OCI-M1 (cell line): Measurements from ENCODE around the gene CARF.
"Not testable (repeated sequence)": the region's sequence is repeated elsewhere in the genome, so short reads cannot be mapped to it uniquely, and the experiment has no call there.

Experiments
- DNase-seq: peaks from one replicate; lab custom pipeline; 2025; lab: John Stamatoyannopoulos, UW

Gene CARF

GRCh38 chr2:202933958-202934357 is 21.9 kb downstream of the CARF start:
- DNase-seq = no peak

GRCh38 chr2:202934456-202934855 is 22.4 kb downstream of the CARF start:
- DNase-seq = no peak

DNA sequence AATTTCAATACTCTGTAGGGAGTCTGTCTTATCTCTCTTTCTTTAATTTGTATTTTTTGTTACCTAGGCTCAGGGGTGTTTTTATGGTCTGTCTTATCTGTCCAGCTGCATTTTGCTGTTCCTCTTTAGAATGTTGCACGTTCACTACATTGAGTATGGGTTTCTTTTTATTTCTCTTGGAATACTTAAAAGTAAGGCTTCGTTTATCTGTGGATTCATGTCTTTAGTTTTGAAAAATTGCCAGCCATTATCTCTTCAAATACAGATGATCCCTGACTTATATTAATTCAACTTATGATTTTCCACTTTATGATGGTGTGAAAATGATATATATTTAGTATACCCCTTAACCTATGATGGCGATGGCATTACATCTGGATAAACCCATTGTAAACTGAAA is 26.9 kb downstream of the CARF start:
- DNase-seq = no peak

GRCh38 chr2:202941771-202942170 is 29.7 kb downstream of the CARF start:
- no peak for DNase-seq

- no peak for DNase-seq
These were observed 32.3 kb downstream of the CARF start for GRCh38 chr2:202944408-202944807.

GRCh38 chr2:202944816-202945215 is 32.7 kb downstream of the CARF start:
- no peak for DNase-seq

GRCh38 chr2:202945497-202945896 is 33.4 kb downstream of the CARF start:
- DNase-seq = no peak

- not testable (repeated sequence) for DNase-seq
These were observed 37.3 kb downstream of the CARF start for GRCh38 chr2:202949333-202949732.

- DNase-seq = peak; percentile 95
These were observed 38.5 kb downstream of the CARF start for GRCh38 chr2:202950592-202950991.

DNA sequence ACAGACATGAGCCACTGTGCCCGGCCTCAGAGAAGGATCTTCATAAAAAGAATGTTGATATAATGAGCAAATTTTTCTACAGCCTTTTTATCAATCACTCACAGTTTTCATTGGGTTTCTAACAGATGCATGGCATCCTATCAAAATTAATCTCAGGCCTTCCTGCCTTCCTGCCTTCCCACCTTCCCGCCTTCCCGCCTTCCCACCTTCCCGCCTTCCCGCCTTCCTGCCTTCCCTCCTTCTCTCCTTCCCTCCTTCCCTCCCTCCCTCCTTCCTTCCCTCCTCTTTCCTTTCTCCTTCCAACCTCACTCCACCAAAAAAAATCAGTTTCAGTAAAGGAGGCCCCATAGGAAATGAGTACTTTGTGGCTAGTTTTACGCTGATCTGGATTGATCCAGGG is 48.4 kb downstream of the CARF start:
- DNase-seq = no peak

- DNase-seq = no peak
These were observed 51.6 kb downstream of the CARF start for GRCh38 chr2:202963712-202964111.

DNA sequence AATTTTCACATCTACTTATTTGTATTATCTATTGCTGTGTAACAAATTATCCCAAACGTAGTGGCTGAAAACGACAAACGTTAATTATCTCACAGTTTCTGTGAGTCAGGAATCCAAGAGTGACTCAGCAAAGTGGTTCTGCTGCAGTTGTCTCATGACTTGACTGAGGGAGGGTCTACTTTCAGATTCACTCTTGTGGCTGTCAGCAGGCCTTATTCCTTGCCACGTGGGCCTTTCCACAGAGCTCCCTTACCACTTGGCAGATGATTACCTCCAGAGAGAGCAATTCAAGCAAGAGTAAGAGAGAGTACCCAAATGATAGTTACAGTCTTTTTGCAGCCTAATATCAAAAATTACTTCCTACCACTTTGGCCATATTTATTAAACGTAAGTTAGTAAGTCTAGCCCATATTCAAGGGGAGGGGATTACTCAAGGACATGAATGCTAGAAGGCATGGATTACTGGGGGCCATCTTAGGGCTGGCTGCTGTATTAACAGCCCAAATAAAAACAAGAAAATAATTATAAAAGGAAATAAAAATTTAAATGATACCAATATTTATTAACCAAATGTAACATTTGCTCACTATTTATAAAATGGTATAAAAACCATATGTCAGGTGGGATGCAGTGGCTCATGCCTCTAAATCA is 53.9 kb downstream of the CARF start:
- peak; percentile 96 for DNase-seq

- DNase-seq = not testable (repeated sequence)
These were observed 57.3 kb downstream of the CARF start for GRCh38 chr2:202969404-202969803.

DNA sequence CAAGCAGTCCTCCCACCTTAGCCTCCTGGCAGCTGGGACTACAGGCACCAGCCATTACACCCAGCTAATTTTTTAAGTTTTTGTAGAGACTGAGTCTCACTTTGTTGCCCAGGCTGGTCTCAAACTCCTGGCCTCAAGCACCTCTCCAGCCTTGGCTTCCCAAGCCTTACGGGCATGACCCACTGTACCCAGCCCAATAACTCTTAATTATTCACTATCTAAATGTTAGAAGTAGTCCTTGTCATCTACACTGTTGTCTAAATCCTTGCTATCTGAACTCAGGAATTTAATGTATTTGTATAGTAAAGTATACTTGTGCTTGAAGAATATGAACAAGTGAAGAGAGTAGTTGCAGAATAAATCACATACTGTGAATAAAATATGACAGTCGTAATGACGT is 64.7 kb downstream of the CARF start:
- DNase-seq = no peak

GRCh38 chr2:202982779-202983491 is 70.9 kb downstream of the CARF start:
- peak; percentile 12 for DNase-seq

GRCh38 chr2:202989749-202990148 is 77.7 kb downstream of the CARF start:
- no peak for DNase-seq

- no peak for DNase-seq
These were observed 78.4 kb downstream of the CARF start for GRCh38 chr2:202990501-202990900.

DNA sequence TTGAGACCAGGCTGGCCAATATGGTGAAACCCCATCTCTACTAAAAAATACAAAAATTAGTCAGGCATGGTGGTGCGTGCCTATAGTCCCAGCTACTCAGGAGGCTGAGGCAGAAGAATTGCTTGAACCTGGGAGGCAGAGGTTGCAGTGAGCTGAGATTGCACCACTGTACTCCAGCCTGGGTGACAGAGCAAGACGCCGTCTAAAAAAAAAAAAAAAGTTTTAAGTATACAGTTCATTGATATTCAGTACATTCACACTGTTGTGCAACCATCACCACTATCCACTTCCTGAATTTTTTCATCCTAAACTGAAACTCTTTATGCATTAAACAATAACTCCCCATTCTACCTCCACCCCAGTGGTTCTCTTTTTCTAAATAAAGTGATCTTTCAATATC is 85.0 kb downstream of the CARF start:
- peak; percentile 78 for DNase-seq

- no peak for DNase-seq
These were observed 90.2 kb downstream of the CARF start for GRCh38 chr2:203002054-203002821.

DNA sequence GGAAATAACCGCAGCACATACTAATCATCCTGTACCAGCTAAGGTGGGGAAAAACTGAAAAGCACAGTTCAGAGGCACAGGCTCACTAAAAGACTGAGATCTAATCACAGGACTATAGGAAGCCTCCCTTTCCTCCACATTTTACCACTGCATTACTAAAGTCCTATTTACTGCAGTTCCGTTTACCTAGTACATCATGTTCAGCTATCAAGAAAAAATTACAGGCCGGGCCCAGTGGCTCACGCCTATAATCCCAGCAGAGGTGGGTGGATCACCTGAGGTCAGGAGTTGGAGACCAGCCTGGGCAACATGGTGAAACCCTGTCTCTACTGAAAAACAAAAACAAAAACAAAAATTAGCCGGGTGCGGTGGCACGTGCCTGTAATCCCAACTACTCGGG is 91.6 kb downstream of the CARF start:
- no peak for DNase-seq

- peak; percentile 99 for DNase-seq
These were observed 102.6 kb downstream of the CARF start, which contains the start of gene NBEAL1 for GRCh38 chr2:203014456-203015199. Gene NBEAL1 (plus strand): TSS chr2:203014875. CDS start chr2:203016385, 1,510 bp downstream.

DNA sequence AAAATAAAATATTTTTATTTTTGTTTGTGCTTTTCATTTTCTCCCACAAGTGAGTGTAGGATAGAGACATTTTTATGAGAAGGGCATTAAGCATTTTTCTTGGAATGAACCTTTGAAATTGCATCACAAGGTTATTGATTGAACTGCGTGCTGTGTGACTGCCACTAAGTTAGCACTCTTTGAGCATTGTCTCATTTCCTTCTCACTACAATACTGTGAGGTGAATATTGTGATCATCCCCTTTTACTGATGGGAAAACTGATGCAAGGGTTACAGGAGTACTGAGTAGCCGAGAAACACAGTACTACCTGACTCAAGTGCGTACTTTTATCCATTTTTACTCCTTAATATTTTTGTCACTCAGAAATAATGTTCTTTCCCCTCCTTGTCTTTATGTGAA is 104.6 kb downstream of the CARF start:
- DNase-seq = peak; percentile 22
